GM18517 (cell line): Measurements from ENCODE around the gene TRIM27.
A peak's percentile ranks its signal among the peaks of the same experiment; 100 is the strongest.
"Not testable (repeated sequence)": the region's sequence is repeated elsewhere in the genome, so short reads cannot be mapped to it uniquely, and the experiment has no call there.

ENCODE experiments used
- ATAC-seq: cut with Tn5 transposase; IDR thresholded peaks from one replicate; pipeline ENCODE4 v1.9.1; 2021; ENCODE audit warnings: mild to moderate bottlenecking, moderate library complexity; ENCODE audit not compliant: unreplicated experiment

TRIM27 gene

GRCh38 chr6:28943223-28943556 lies 19.4 kb upstream of the TRIM27 start:
- ATAC-seq: no peak

- no peak for ATAC-seq
These were observed 18.1 kb upstream of the TRIM27 start for GRCh38 chr6:28941684-28942448.

- ATAC-seq: peak; percentile 65
These were observed 17.3 kb upstream of the TRIM27 start for GRCh38 chr6:28940858-28941683.

GRCh38 chr6:28940294-28940857 lies 16.6 kb upstream of the TRIM27 start:
- no peak for ATAC-seq

- ATAC-seq: no peak
These were observed 9.3 kb upstream of the TRIM27 start for GRCh38 chr6:28933069-28933468.

- no peak for ATAC-seq
These were observed 6.3 kb upstream of the TRIM27 start for GRCh38 chr6:28929887-28930620.

GRCh38 chr6:28929339-28929738 lies 5.6 kb upstream of the TRIM27 start:
- not testable (repeated sequence) for ATAC-seq

- ATAC-seq: no peak
These were observed 4.1 kb upstream of the TRIM27 start for GRCh38 chr6:28927846-28928245.

- ATAC-seq: peak; percentile 20
These were observed 916 bp downstream of the TRIM27 start for GRCh38 chr6:28922821-28923317.

- no peak for ATAC-seq
These were observed 1.6 kb downstream of the TRIM27 start for GRCh38 chr6:28922004-28922820.

GRCh38 chr6:28920281-28920680 lies 3.5 kb downstream of the TRIM27 start:
- no peak for ATAC-seq

- ATAC-seq: no peak
These were observed 8.8 kb downstream of the TRIM27 start for GRCh38 chr6:28914941-28915340.

- no peak for ATAC-seq
These were observed 12.7 kb downstream of the TRIM27 start for GRCh38 chr6:28910901-28911690.

- ATAC-seq: no peak
These were observed 16.4 kb downstream of the TRIM27 start for GRCh38 chr6:28907394-28907793.

- no peak for ATAC-seq
These were observed 17.1 kb downstream of the TRIM27 start for GRCh38 chr6:28906669-28907068.

- ATAC-seq: no peak
These were observed 20.1 kb downstream of the TRIM27 start for GRCh38 chr6:28903686-28904085.

GRCh38 chr6:28901831-28902230 lies 22.0 kb downstream of the TRIM27 start:
- ATAC-seq: no peak

GRCh38 chr6:28900577-28901256 lies 23.1 kb downstream of the TRIM27 start:
- no peak for ATAC-seq

GRCh38 chr6:28898710-28898965 lies 25.1 kb downstream of the TRIM27 start:
- ATAC-seq: no peak
